GM12878 (cell line): Measurements from ENCODE around the gene KCNQ1OT1. TPM values are rescaled to one million over a fixed set of nuclear protein-coding genes. Genes with fewer than 3 reads are reported as not detected.

Source experiments
- ATAC-seq: fragments of 200-7000 bp; cut with Tn5 transposase; 3 replicates; pipeline ENCODE4 v1.9.1; 2020; ENCODE audit warnings: mild to moderate bottlenecking, moderate library complexity
- BruUV-seq: library from RNA; stranded (reverse); fragments of 400-500 nt; replicated peaks from 2 replicates; lab custom pipeline; 2021; lab: Mats Ljungman, UMichigan
- CTCF ChIA-PET: fragments of 300-600 bp; sonication (Branson Sonifier 250); formaldehyde crosslinking; extraction: SDS; loops from one replicate; lab custom pipeline; 2021; ENCODE audit warnings: inconsistent platforms; lab: Yijun Ruan, JAX
- POLR2A ChIA-PET: fragments of 350-600 bp; formaldehyde crosslinking; extraction: SDS; loops from one replicate; lab custom pipeline; 2021; ENCODE audit warnings: inconsistent platforms; lab: Charles Lee
- RAD21 ChIA-PET: fragments of 300-600 bp; sonication (Branson Sonifier 250); formaldehyde crosslinking; loops from one replicate; lab custom pipeline; 2023; ENCODE audit warnings: antibody characterized with exemption; ENCODE audit not compliant: unreplicated experiment; lab: Charles Lee
- SMC1A ChIA-PET: fragments of 300-600 bp; sonication (Branson Sonifier 250); formaldehyde crosslinking; loops from one replicate; lab custom pipeline; 2023; ENCODE audit not compliant: unreplicated experiment, uncharacterized antibody; lab: Charles Lee
- DNase-seq: peaks from one replicate; pipeline ENCODE4 v3.0.0-alpha.2; 2011; ENCODE audit warnings: low read depth, low spot score
- FAIRE-seq: peaks from 3 replicates; lab custom pipeline; 2011; peaks lifted over from hg19 to GRCh38; lab: Jason Lieb, UNC
- H2AFZ ChIP-seq: 2 replicates; pipeline ENCODE4 v1.6.0; 2011; ENCODE audit warnings: low read depth, low read length, control low read depth; ENCODE audit not compliant: control insufficient read depth
- H3K27ac ChIP-seq: 2 replicates; pipeline ENCODE4 v1.5.1; 2011; ENCODE audit warnings: control low read depth; ENCODE audit not compliant: control insufficient read depth, insufficient read depth
- H3K27me3 ChIP-seq, 2 experiments: replicated peaks in 1 of 2; 2 replicates each; pipeline versions ENCODE4 v1.6.0 to v1.6.1; 2011; ENCODE audit warnings: low read length in 1 of 2; ENCODE audit not compliant: control insufficient read depth in 2 of 2, insufficient read depth in 2 of 2
- H3K36me3 ChIP-seq, 2 experiments: 2 replicates each; pipeline ENCODE4 v1.5.1; 2011; ENCODE audit warnings: low read length in 1 of 2; ENCODE audit not compliant: control insufficient read depth in 2 of 2, insufficient read depth in 2 of 2
- H3K4me1 ChIP-seq: 2 replicates; pipeline ENCODE4 v1.6.1; 2011; ENCODE audit warnings: mild to moderate bottlenecking, low read length, moderate library complexity, mixed read lengths; ENCODE audit not compliant: control insufficient read depth, insufficient read depth
- H3K4me2 ChIP-seq: 2 replicates; pipeline ENCODE4 v1.6.0; 2011; ENCODE audit warnings: control low read depth; ENCODE audit not compliant: control insufficient read depth, insufficient read depth
- H3K4me3 ChIP-seq: fragments of 200-600 bp; sonication (generic); 2 replicates; pipeline ENCODE4 v1.5.1; 2016
- H3K79me2 ChIP-seq: 2 replicates; pipeline ENCODE4 v1.6.0; 2011; ENCODE audit warnings: low read length; ENCODE audit not compliant: control insufficient read depth, insufficient read depth
- H3K9ac ChIP-seq: 2 replicates; pipeline ENCODE4 v1.8.0; 2011; ENCODE audit warnings: low read length, control low read depth, mixed read lengths; ENCODE audit not compliant: control insufficient read depth, insufficient read depth
- H3K9me3 ChIP-seq: replicated peaks from 3 replicates; pipeline ENCODE4 v1.5.1; 2011; ENCODE audit warnings: mild to moderate bottlenecking, low read length; ENCODE audit not compliant: control insufficient read depth, insufficient read depth
- H4K20me1 ChIP-seq: 2 replicates; pipeline ENCODE4 v1.6.0; 2011; ENCODE audit not compliant: control insufficient read depth, insufficient read depth
- ASH2L ChIP-seq: fragments of 300-600, 200-600 bp; sonication (generic); IDR thresholded peaks from 2 replicates; pipeline ENCODE4 v1.6.1; 2017; ENCODE audit warnings: low read depth, mild to moderate bottlenecking, borderline replicate concordance
- BHLHE40 ChIP-seq, 2 experiments: fragments of 450-650 bp in 1 of 2; IDR thresholded peaks; 2 replicates each; pipeline ENCODE4 v1.6.1; 2011 to 2017; ENCODE audit warnings: low read depth in 2 of 2, borderline replicate concordance in 1 of 2, improper control_type of control experiment in 1 of 2, low read length in 1 of 2, mild to moderate bottlenecking in 1 of 2
- CREM ChIP-seq: IDR thresholded peaks from 2 replicates; pipeline ENCODE4 v1.6.1; 2014; ENCODE audit warnings: antibody characterized with exemption, low read depth
- ETV6 ChIP-seq, 2 experiments: fragments of 450-650 bp in 1 of 2; IDR thresholded peaks in 1 of 2; conservative IDR thresholded peaks in 1 of 2; 2 replicates each; pipeline ENCODE4 v1.6.1; 2014; ENCODE audit warnings: antibody characterized with exemption in 1 of 2, borderline replicate concordance in 1 of 2, low read depth in 1 of 2, mild to moderate bottlenecking in 1 of 2, moderate library complexity in 1 of 2
- JUND ChIP-seq: IDR thresholded peaks from 2 replicates; pipeline ENCODE4 v1.6.1; 2012; ENCODE audit warnings: low read depth, mild to moderate bottlenecking, low read length, improper control_type of control experiment, moderate library complexity
- KLF5 ChIP-seq: fragments of 450-650 bp; IDR thresholded peaks from 2 replicates; pipeline ENCODE4 v1.6.1; 2014; ENCODE audit warnings: mild to moderate bottlenecking; ENCODE audit not compliant: partially characterized antibody
- MYB ChIP-seq: fragments of 150-350 bp; IDR thresholded peaks from 2 replicates; pipeline ENCODE4 v1.6.1; 2014; ENCODE audit warnings: mild to moderate bottlenecking, low read depth, low read length, borderline replicate concordance
- NBN ChIP-seq: fragments of 450-650 bp; IDR thresholded peaks from 2 replicates; pipeline ENCODE4 v1.6.1; 2016
- NFYB ChIP-seq: IDR thresholded peaks from 2 replicates; pipeline ENCODE4 v1.6.1; 2011; ENCODE audit warnings: low read depth, mild to moderate bottlenecking, low read length, improper control_type of control experiment, moderate library complexity; ENCODE audit not compliant: insufficient read depth
- NR2C1 ChIP-seq: fragments of 450-650 bp; IDR thresholded peaks from 2 replicates; pipeline ENCODE4 v1.6.1; 2017; ENCODE audit warnings: antibody characterized with exemption, mild to moderate bottlenecking, moderate library complexity
- NRF1 ChIP-seq: conservative IDR thresholded peaks from 2 replicates; pipeline ENCODE4 v1.6.1; 2011; ENCODE audit warnings: mild to moderate bottlenecking, low read depth, low read length, improper control_type of control experiment
- RAD51 ChIP-seq: fragments of 450-650 bp; IDR thresholded peaks from 2 replicates; pipeline ENCODE4 v1.6.1; 2016; ENCODE audit warnings: moderate library complexity, mild to moderate bottlenecking, inconsistent platforms
- RELB ChIP-seq: fragments of 450-650 bp; IDR thresholded peaks from 2 replicates; pipeline ENCODE4 v1.6.1; 2017; ENCODE audit warnings: low read depth, mild to moderate bottlenecking, moderate library complexity
- REST ChIP-seq: IDR thresholded peaks from 2 replicates; pipeline ENCODE4 v1.6.1; 2012; ENCODE audit warnings: mild to moderate bottlenecking, low read depth, low read length
- TARDBP ChIP-seq: IDR thresholded peaks from 2 replicates; pipeline ENCODE4 v1.6.1; 2016; ENCODE audit warnings: borderline replicate concordance
- YY1 ChIP-seq: IDR thresholded peaks from 2 replicates; pipeline ENCODE4 v1.6.1; 2011; ENCODE audit warnings: low read depth, mild to moderate bottlenecking, low read length
- ZSCAN29 ChIP-seq: fragments of 450-650 bp; IDR thresholded peaks from 2 replicates; pipeline ENCODE4 v1.6.1; 2017; ENCODE audit warnings: mild to moderate bottlenecking, moderate library complexity
- WGBS: methylation state at CpG from one replicate; pipeline ENCODE4 v1.1.6; 2016; ENCODE audit warnings: low lambda C conversion rate; ENCODE audit not compliant: insufficient replicate concordance, insufficient coverage; ENCODE audit errors: missing lambda C conversion rate; 5-methylcytosine and 5-hydroxymethylcytosine counted together
- in situ Hi-C: fragments of 300-500 bp; cut with MboI; formaldehyde crosslinking; loops from 9 replicates; pipeline ENCODE4 v1.14.3; 2018; ENCODE audit warnings: mixed read lengths
- intact Hi-C: fragments of 100-400 bp; cut with micrococcal nuclease; formaldehyde crosslinking; loops from one replicate; pipeline ENCODE4 v1.14.2; 2022; ENCODE audit not compliant: unreplicated experiment
- polyA plus RNA-seq, 11 experiments: library from polyadenylated mRNA; depleted of rRNA in 4 of 11; unstranded in 6 of 11; stranded (reverse) in 5 of 11; fragments of >200 nt; fragmentation: Nextera tagmentation in 4 of 11; fragmentation: Illumina TruSeq in 1 of 11; extraction: Ambion mirVana in 4 of 11; extraction: Trizol in 1 of 11; gene quantifications; 1 replicate in 1 of 11; 2 replicates in 10 of 11; pipeline versions ENCODE4 v1.2.1 to v1.2.3, GENCODE V29; 2011 to 2016; ENCODE audit warnings: inconsistent platforms in 2 of 11, missing spikeins in 2 of 11, low read depth in 1 of 11
- total RNA-seq, 4 experiments: library from RNA; depleted of rRNA in 3 of 4; stranded (reverse); fragments of >200 nt in 3 of 4; fragmentation: Illumina TruSeq in 1 of 4; extraction: Trizol in 1 of 4; gene quantifications; 2 replicates each; pipeline versions ENCODE4 v1.2.1 to v1.2.3, GENCODE V29; 2013 to 2021

The KCNQ1OT1 gene
- total and polyA plus RNA-seq, 10 of the 15 experiments (the other 5 are each of a cell fraction or from before 2014, with no cell fraction given), result 0.02 to 1.6 (median 0.41) TPM

GRCh38 chr11:2653198-2653551, 46.6 kb downstream of the KCNQ1OT1 start (continued):
- TF ChIP-seq MYB, result no peak
- no peak for TF ChIP-seq NFYB
- no peak for TF ChIP-seq YY1
- TF ChIP-seq BHLHE40 (IDR thresholded peaks at IDR 0.05; ENCODE audit: borderline replicate concordance in 1 of 2, low read depth in 2 of 2, low read length in 1 of 2), result no peak
- TF ChIP-seq ETV6 (conservative IDR thresholded peaks at IDR 0.05 in 1 of 2, IDR thresholded peaks at IDR 0.05 in 1 of 2; ENCODE audit: borderline replicate concordance in 1 of 2, low read depth in 1 of 2), result no peak
- no peak for TF ChIP-seq KLF5

GRCh38 chr11:2652333-2653197, 47.2 kb downstream of the KCNQ1OT1 start:
- no peaks in the 10 kb centered on the region for H3K36me3 ChIP-seq
- ChIA-PET POLR2A (no interaction called here), SMC1A (interaction anchor here (0.7 kb wide), 1 partner anchor 31 kb away, joined by 3 read pairs; no protein-coding TSS in a partner anchor), RAD21 (no interaction called here), CTCF (no interaction called here)
- intact Hi-C loops (no loop called here), in situ Hi-C loops (no loop called here)
- DNase-seq, result no peak
- FAIRE-seq, result no peak
- no peaks in the 10 kb centered on the region for H3K79me2 ChIP-seq
- H2AFZ ChIP-seq, result no peak overlapping the region
- no peak for ATAC-seq
- H3K4me3 ChIP-seq, result no peak overlapping the region
- H3K27ac ChIP-seq, result no peak overlapping the region
- BruUV-seq, result no TSS peak
- H3K4me1 ChIP-seq, result no peaks in the 10 kb centered on the region
- H3K27me3 ChIP-seq, result no peaks in the 10 kb centered on the region
- peaks cover 7% of the 10 kb centered on the region; the same call in 2 of the 3 replicates for H3K9me3 ChIP-seq
- H4K20me1 ChIP-seq, result no peaks in the 10 kb centered on the region
- H3K4me2 ChIP-seq, result no peak overlapping the region
- 56% methylated on average over 11 of the region's 11 CpGs for WGBS
- H3K9ac ChIP-seq, result no peak overlapping the region
- TF ChIP-seq JUND, result no peak
- TF ChIP-seq ZSCAN29, result no peak
- TF ChIP-seq REST, result no peak
- no peak for TF ChIP-seq NR2C1
- no peak for TF ChIP-seq ASH2L
- no peak for TF ChIP-seq RELB
- TF ChIP-seq RAD51, result no peak
- TF ChIP-seq NRF1, result no peak
- no peak for TF ChIP-seq CREM
- TF ChIP-seq TARDBP, result no peak
- TF ChIP-seq NBN, result no peak
